Gastroesophageal sphincter (tissue), 3 donors: ENCODE measurements around the gene FMNL1.

ENCODE experiments used
- POLR2A ChIP-seq, 2 donors: fragments of 450-650 bp; IDR thresholded peaks; one replicate each; pipeline ENCODE4 v1.6.1; 2017; ENCODE audit warnings: antibody characterized with exemption in 2 of 2, mild to moderate bottlenecking in 2 of 2, moderate library complexity in 1 of 2
- POLR2AphosphoS5 ChIP-seq: sonication (generic); formaldehyde crosslinking; IDR thresholded peaks from one replicate; pipeline ENCODE4 v1.6.1; 2017; ENCODE audit warnings: antibody characterized with exemption
- TF ChIP-seq, protein P1 (sequence below), 4 experiments: fragments of 200-600 bp in 2 of 4; fragments of 450-650 bp in 2 of 4; sonication (generic) in 1 of 4; IDR thresholded peaks; one replicate each; pipeline ENCODE4 v1.5.1; 2017 to 2019; ENCODE audit warnings: antibody characterized with exemption in 4 of 4, mild to moderate bottlenecking in 2 of 4, moderate library complexity in 2 of 4

DNA sequence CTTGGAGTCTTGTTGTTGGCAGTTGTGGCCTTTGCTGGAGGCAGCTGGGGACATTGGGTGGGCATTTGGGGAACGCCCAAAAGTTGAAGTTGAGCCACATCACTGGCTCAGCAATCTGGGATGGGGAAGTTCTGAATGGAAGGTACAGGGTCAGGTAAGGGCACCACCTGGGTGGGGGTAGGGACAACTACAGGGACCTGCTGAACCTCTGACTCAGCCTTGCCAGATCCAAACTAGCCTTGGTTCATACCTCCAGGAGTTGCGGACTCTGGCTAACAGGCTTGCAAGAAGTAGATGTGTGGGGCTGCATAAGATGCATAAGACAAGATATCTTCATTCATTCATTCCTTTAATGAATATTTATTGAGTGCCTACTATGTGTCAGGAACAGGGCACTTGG, 16.0 kb downstream of the FMNL1 start:
- TF ChIP-seq POLR2AphosphoS5 (no peak), POLR2A (IDR thresholded peaks at IDR 0.05) (no peak)
- TF ChIP-seq, protein P1, sequence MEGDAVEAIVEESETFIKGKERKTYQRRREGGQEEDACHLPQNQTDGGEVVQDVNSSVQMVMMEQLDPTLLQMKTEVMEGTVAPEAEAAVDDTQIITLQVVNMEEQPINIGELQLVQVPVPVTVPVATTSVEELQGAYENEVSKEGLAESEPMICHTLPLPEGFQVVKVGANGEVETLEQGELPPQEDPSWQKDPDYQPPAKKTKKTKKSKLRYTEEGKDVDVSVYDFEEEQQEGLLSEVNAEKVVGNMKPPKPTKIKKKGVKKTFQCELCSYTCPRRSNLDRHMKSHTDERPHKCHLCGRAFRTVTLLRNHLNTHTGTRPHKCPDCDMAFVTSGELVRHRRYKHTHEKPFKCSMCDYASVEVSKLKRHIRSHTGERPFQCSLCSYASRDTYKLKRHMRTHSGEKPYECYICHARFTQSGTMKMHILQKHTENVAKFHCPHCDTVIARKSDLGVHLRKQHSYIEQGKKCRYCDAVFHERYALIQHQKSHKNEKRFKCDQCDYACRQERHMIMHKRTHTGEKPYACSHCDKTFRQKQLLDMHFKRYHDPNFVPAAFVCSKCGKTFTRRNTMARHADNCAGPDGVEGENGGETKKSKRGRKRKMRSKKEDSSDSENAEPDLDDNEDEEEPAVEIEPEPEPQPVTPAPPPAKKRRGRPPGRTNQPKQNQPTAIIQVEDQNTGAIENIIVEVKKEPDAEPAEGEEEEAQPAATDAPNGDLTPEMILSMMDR (IDR thresholded peaks at IDR 0.05): no peak
